Stimulated activated naive CD8-positive, alpha-beta T cell treated with anti-CD3 and anti-CD28 coated beads, Interleukin-15, amount 100 ng/mL, for 72 hours (primary cell): ENCODE results near the gene KIAA1217.
A peak's percentile ranks its signal among the peaks of the same experiment; 100 is the strongest.

Source experiments
- ATAC-seq: fragments of 150-1000 bp; cut with Tn5 transposase; 2 replicates; pipeline ENCODE4 v1.10.0; 2021; ENCODE audit warnings: mild to moderate bottlenecking, moderate library complexity
- DNase-seq, 2 donors: peaks; one replicate each; pipeline ENCODE4 v3.0.0; 2021 to 2022
- H3K27ac Mint-ChIP-seq, 2 donors: one replicate each; pipeline ENCODE4 v1.8.0; 2022; ENCODE audit warnings: mild to moderate bottlenecking in 2 of 2, mixed read lengths in 2 of 2, moderate library complexity in 2 of 2
- H3K27me3 Mint-ChIP-seq: one replicate; pipeline ENCODE4 v1.8.0; 2022; ENCODE audit warnings: mixed read lengths
- H3K4me1 Mint-ChIP-seq: one replicate; pipeline ENCODE4 v1.8.0; 2022; ENCODE audit warnings: mild to moderate bottlenecking, mixed read lengths
- H3K4me3 Mint-ChIP-seq, 2 donors: one replicate each; pipeline ENCODE4 v1.8.0; 2022; ENCODE audit warnings: mild to moderate bottlenecking in 2 of 2, mixed read lengths in 2 of 2, moderate library complexity in 1 of 2
- H3K9me3 Mint-ChIP-seq, 2 donors: one replicate each; pipeline ENCODE4 v1.8.0; 2022; ENCODE audit warnings: mixed read lengths in 2 of 2

Gene KIAA1217

DNA sequence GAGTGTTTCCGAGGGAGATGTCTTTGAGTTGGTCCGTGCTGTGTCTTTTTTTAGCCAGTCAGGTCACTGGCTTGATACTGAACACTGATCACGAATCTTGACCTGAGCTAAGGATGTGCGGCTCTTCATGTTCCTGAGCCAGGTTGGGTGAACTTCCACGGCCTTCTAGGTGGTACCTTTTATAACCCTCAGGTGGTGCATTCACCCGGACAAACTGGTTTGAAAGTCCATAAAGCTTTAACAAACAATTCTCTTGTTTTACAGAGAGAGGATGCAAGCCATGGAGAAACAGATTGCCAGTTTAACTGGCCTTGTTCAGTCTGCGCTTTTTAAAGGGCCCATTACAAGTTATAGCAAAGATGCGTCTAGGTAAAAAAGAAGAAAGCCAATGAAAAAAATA lies 285.3 kb downstream of the KIAA1217 start:
- Mint-ChIP-seq H3K4me1 (no peaks in the 10 kb centered on the region), H3K4me3 (no peak overlapping the region), H3K9me3 (no peaks in the 10 kb centered on the region), H3K27me3 (peaks cover 20% of the 10 kb centered on the region), H3K27ac (no peak overlapping the region)
- DNase-seq, result no peak
- ATAC-seq, result no peak

- Mint-ChIP-seq H3K4me1 (no peaks in the 10 kb centered on the region), H3K27me3 (peaks cover 20% of the 10 kb centered on the region), H3K27ac (no peak overlapping the region), H3K9me3 (no peaks in the 10 kb centered on the region), H3K4me3 (no peak overlapping the region)
- ATAC-seq (no peak), DNase-seq (no peak)
Measured at GRCh38 chr10:24494777-24495176, 285.8 kb downstream of the KIAA1217 start.

DNA sequence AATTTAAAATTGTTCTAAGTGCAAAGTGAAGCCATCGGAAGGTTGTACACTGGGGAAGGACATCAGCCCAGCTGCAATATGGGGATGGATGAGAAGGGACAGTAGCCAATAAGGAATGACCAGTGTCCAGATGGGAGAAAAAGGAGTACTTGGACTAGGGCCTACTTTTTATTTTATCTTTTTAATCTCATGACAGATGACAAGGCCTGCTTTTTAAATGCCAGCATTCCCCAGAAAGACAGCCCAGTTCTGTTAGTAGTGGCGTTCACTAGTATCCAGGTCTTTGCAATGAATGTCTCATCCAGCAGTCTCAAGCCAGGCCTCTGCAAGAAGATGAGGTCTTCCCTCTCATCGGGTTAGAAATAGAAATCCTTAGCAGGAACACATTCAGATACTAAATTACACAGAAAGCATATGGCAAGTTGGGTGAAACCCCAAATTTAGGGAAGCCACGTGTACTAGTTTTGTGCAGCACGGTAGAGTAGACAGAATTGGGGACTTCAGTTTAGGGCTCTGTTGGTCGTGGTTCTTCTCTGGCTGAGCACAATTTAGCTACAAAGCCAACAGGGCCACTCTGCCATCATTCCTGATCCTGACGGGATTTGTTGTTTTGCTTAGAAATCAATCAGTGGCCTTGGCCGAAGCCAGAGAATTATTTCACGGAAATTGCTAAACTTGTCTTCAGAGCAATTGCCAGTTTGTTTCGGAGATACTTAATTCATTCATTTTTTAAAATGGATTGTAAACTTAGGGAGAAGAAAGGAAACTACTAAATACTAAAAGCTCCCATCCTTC lies 286.9 kb downstream of the KIAA1217 start:
- no peak overlapping the region for H3K27ac Mint-ChIP-seq
- no peak overlapping the region for H3K4me3 Mint-ChIP-seq
- DNase-seq, result no peak
- ATAC-seq, result no peak
- no peaks in the 10 kb centered on the region for H3K4me1 Mint-ChIP-seq
- H3K27me3 Mint-ChIP-seq, result peaks cover 20% of the 10 kb centered on the region
- no peaks in the 10 kb centered on the region for H3K9me3 Mint-ChIP-seq

- no peak for ATAC-seq
- DNase-seq, result no peak
- Mint-ChIP-seq H3K4me3 (no peak overlapping the region), H3K9me3 (no peaks in the 10 kb centered on the region), H3K27ac (no peak overlapping the region), H3K27me3 (peaks cover 16% of the 10 kb centered on the region), H3K4me1 (no peaks in the 10 kb centered on the region)
Measured at GRCh38 chr10:24496906-24497305, 288.0 kb downstream of the KIAA1217 start.

DNA sequence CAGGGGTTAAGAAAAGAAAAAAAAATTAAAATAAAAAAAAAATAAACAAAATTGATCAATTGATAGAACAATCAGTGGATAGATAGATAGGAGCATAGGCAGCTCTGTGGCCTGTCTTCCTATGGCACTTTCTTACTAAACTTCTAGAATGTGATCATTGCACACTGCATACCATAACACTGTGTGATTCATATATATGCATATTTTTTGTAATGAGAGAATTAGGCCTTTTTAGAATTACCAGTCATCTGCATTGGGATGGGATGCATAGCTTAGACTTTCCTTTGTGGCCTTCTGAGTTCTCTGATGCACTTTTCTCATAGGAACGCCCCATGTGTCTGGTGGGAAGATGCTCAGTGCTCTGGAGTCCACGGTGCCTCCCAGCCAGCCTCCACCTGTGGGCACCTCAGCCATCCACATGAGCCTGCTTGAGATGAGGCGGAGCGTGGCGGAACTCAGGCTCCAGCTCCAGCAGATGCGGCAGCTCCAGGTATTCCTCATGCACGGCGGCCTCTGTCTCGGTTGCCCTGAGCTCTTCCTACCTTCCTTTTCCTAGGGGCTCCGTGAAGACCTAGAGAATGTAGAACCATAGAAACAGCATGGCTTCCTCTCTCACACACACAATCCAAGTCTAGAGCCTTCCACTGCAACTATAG lies 292.2 kb downstream of the KIAA1217 start:
- DNase-seq (no peak), ATAC-seq (no peak)
- H3K27ac Mint-ChIP-seq, result no peak overlapping the region
- H3K27me3 Mint-ChIP-seq, result peaks cover 7% of the 10 kb centered on the region
- H3K4me1 Mint-ChIP-seq, result no peaks in the 10 kb centered on the region
- H3K9me3 Mint-ChIP-seq, result no peaks in the 10 kb centered on the region
- H3K4me3 Mint-ChIP-seq, result no peak overlapping the region

DNA sequence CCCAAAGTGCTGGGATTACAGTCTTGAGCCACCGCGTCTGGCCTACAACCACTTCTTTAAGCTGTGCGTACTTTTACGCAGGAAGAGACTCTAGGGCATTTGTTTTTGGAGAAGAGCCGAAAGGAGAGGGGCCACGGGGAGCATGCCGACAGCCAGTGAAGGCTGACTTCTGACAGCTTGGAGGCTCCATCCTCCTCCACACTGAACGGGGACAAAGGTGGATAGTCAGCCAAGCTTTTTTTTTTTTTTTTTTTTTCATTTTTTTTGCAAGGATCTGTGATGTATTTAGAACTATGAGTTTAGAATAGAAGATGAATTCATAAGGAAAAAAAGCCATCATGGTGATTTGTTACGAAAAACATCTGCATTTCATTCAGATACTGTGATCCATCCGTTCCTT lies 293.1 kb downstream of the KIAA1217 start:
- ATAC-seq (no peak), DNase-seq (no peak)
- Mint-ChIP-seq H3K4me3 (no peak overlapping the region), H3K9me3 (no peaks in the 10 kb centered on the region), H3K27me3 (peaks cover 7% of the 10 kb centered on the region), H3K4me1 (no peaks in the 10 kb centered on the region), H3K27ac (no peak overlapping the region)

GRCh38 chr10:24502801-24503460 lies 294.0 kb downstream of the KIAA1217 start:
- no peak overlapping the region for H3K4me3 Mint-ChIP-seq
- no peak for DNase-seq
- no peaks in the 10 kb centered on the region for H3K4me1 Mint-ChIP-seq
- H3K27ac Mint-ChIP-seq, result no peak overlapping the region
- H3K9me3 Mint-ChIP-seq, result no peaks in the 10 kb centered on the region
- H3K27me3 Mint-ChIP-seq, result peaks cover 7% of the 10 kb centered on the region
- no peak for ATAC-seq

DNA sequence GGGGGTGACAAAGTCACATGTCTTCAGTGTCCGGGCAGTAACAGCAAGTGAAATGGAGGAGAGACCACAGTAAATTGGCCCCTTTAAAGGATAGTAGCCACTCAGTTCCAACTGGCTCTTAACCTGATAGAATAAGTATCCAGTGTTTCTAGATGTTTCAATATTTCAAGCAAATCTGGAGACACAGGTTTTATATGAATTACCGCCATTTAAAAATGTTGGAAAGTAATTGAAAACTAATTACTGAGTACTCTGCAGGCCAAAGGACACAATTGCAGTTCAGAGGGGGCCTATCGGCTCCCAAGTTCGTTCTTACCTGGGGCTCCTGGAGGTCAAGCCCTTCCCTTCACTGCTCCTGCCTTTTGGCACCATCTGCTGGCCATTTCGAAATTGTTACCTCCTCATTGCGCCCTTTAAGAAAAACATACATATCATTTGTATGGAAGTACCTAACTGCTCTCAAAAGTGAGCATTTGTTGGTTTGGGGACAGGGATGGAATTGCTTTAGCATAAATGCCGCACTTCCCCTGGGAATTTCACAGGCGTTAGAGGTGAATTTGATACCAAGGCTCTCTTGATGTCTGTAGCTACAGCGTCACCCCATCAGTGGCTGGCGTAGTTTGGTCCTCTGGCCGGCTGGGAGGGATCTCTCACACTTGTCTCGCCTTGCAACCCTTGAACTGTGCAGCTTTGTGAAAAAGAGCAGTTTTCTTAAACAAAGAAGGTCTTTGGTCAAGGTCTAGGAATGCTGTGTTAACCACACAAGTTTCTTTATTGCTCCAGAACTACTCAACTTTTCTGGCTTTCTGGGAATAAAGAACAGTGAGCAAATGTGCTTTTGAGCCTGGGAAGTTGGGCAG lies 294.8 kb downstream of the KIAA1217 start:
- DNase-seq, result peak; percentile 26 to 47
- Mint-ChIP-seq H3K27ac (no peak overlapping the region), H3K9me3 (no peaks in the 10 kb centered on the region), H3K4me1 (no peaks in the 10 kb centered on the region), H3K4me3 (no peak overlapping the region), H3K27me3 (peaks cover 7% of the 10 kb centered on the region)
- peak; percentile 71 for ATAC-seq

DNA sequence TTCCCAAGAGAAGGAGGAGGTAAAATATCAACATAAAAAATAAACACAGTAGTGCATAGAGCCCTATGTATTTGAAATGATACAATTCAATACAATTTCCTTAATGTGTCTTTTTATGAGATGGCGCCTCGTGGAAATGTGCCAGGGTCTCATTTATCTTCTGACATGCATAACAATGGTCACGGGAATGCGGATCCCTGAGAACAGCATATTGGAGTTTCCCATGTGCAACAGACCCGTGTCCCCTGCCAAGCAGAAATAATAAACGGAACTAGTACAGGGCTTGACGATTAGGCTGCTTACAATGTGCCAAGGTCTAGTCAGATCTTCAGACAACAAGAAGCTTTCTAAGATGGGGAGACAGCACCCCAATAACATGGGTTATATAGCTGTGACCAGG lies 296.8 kb downstream of the KIAA1217 start:
- H3K4me3 Mint-ChIP-seq, result no peak overlapping the region
- DNase-seq, result no peak

DNA sequence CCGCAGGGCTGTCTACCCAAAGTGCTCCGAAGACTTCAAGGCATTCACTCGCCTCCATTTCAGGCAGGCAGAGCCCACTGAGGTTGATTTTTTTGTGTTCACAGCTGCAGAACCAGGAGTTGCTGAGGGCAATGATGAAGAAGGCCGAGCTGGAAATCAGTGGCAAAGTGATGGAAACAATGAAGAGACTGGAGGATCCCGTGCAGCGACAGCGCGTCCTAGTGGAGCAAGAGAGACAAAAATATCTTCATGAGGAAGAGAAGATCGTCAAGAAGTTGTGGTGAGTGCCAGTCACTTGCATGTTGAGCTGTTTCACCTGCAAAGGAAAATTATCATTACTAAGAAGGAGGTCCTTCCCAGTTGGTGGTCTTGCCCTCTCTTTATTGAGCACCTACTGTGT lies 304.2 kb downstream of the KIAA1217 start:
- H3K9me3 Mint-ChIP-seq, result no peaks in the 10 kb centered on the region
- H3K27me3 Mint-ChIP-seq, result peaks cover 20% of the 10 kb centered on the region
- ATAC-seq (no peak), DNase-seq (no peak)
- no peaks in the 10 kb centered on the region for H3K4me1 Mint-ChIP-seq
- no peak overlapping the region for H3K4me3 Mint-ChIP-seq
- H3K27ac Mint-ChIP-seq, result peak overlapping the region in 1 of 2 donors; percentile 65

More for the DNA sequence above, 296.8 kb downstream of the KIAA1217 start:
- Mint-ChIP-seq H3K4me1 (no peaks in the 10 kb centered on the region), H3K27ac (no peak overlapping the region), H3K27me3 (peaks cover 14% of the 10 kb centered on the region), H3K9me3 (no peaks in the 10 kb centered on the region)
- ATAC-seq, result no peak

- Mint-ChIP-seq H3K27ac (peak overlapping the region in 1 of 2 donors; percentile 76), H3K4me1 (peaks cover 16% of the 10 kb centered on the region), H3K4me3 (no peak overlapping the region), H3K27me3 (peaks cover 30% of the 10 kb centered on the region), H3K9me3 (no peaks in the 10 kb centered on the region)
- ATAC-seq (peak; percentile 73), DNase-seq (no peak)
Measured at GRCh38 chr10:24515481-24515880, 306.5 kb downstream of the KIAA1217 start.

- ATAC-seq, result no peak
- DNase-seq, result no peak
- peaks cover 15% of the 10 kb centered on the region for H3K27me3 Mint-ChIP-seq
- H3K9me3 Mint-ChIP-seq, result no peaks in the 10 kb centered on the region
- H3K4me3 Mint-ChIP-seq, result no peak overlapping the region
- H3K27ac Mint-ChIP-seq, result no peak overlapping the region
- peaks cover 16% of the 10 kb centered on the region for H3K4me1 Mint-ChIP-seq
Measured at GRCh38 chr10:24518411-24518810, 309.5 kb downstream of the KIAA1217 start.

DNA sequence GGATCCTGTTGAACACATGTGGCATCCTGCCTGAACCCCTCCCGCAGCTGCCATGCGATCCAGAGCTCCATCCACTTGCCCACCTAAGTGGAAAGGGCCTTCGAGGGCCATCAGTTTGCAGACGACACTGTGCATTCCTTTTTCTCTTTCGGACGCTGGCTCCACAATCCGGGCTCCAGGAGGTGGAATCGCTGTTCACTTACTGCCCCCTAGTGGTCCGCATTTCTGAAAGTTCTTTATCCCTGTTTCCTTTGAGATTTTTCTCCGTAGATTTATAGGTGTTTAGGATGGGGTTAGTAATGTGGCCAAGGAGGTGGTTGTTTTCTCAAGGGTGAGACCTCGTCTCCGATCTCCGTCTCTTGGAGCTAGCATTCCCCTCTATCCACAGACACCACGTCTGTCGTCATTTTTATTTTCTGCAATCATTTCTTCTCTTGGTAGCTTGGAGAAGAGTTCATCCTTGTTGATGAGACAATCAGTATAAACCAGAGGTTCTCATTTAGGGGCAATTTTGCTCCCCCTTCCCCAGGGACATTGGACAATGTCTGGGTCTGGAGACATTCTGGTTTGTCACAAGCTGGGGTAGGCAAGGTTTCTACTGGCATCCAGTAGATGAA lies 310.2 kb downstream of the KIAA1217 start:
- DNase-seq (peak; percentile 17 to 23), ATAC-seq (no peak)
- Mint-ChIP-seq H3K9me3 (no peaks in the 10 kb centered on the region), H3K4me3 (peak overlapping the region; percentile 82 to 87), H3K4me1 (peaks cover 16% of the 10 kb centered on the region), H3K27me3 (peaks cover 14% of the 10 kb centered on the region), H3K27ac (peak overlapping the region; percentile 56 to 87)

GRCh38 chr10:24519950-24520349 lies 311.0 kb downstream of the KIAA1217 start:
- DNase-seq, result peak; percentile 35 to 64
- Mint-ChIP-seq H3K9me3 (no peaks in the 10 kb centered on the region), H3K27ac (peak overlapping the region; percentile 81 to 87), H3K4me3 (peak overlapping the region; percentile 82 to 87), H3K4me1 (peaks cover 16% of the 10 kb centered on the region), H3K27me3 (peaks cover 14% of the 10 kb centered on the region)
- ATAC-seq, result peak; percentile 82

- Mint-ChIP-seq H3K9me3 (no peaks in the 10 kb centered on the region), H3K27ac (peak overlapping the region in 1 of 2 donors; percentile 52), H3K4me3 (no peak overlapping the region), H3K27me3 (peaks cover 8% of the 10 kb centered on the region), H3K4me1 (peaks cover 9% of the 10 kb centered on the region)
- ATAC-seq, result no peak
- no peak for DNase-seq
Measured at GRCh38 chr10:24524314-24524713, 315.4 kb downstream of the KIAA1217 start.
